Glomerular visceral epithelial cell (primary cell): ENCODE data around the gene FRMD4A.
"Not testable (repeated sequence)": the region's sequence is repeated elsewhere in the genome, so short reads cannot be mapped to it uniquely, and the experiment has no call there.

Experiments
- DNase-seq: peaks from one replicate; pipeline ENCODE4 v3.0.0-alpha.2; 2016; ENCODE audit errors: extremely low spot score

FRMD4A gene

GRCh38 chr10:14106828-14107227 is 223.9 kb downstream of the FRMD4A start:
- DNase-seq: no peak

- DNase-seq: peak; percentile 41
Measured at GRCh38 chr10:14102056-14102455, 228.7 kb downstream of the FRMD4A start.

GRCh38 chr10:14099885-14100284 is 230.8 kb downstream of the FRMD4A start:
- DNase-seq: no peak

GRCh38 chr10:14093730-14094484 is 236.8 kb downstream of the FRMD4A start:
- DNase-seq: peak; percentile 53

- no peak for DNase-seq
Measured at GRCh38 chr10:14092799-14093198, 237.9 kb downstream of the FRMD4A start.

- DNase-seq: no peak
Measured at GRCh38 chr10:14089556-14090292, 241.0 kb downstream of the FRMD4A start.

GRCh38 chr10:14087566-14087965 is 243.2 kb downstream of the FRMD4A start:
- DNase-seq: no peak

- DNase-seq: no peak
Measured at GRCh38 chr10:14086596-14086995, 244.1 kb downstream of the FRMD4A start.

- DNase-seq: peak; percentile 71
Measured at GRCh38 chr10:14084875-14085274, 245.8 kb downstream of the FRMD4A start.

GRCh38 chr10:14080795-14081194 is 249.9 kb downstream of the FRMD4A start:
- no peak for DNase-seq

GRCh38 chr10:14077430-14077829 is 253.3 kb downstream of the FRMD4A start:
- no peak for DNase-seq

GRCh38 chr10:14074062-14074884 is 256.5 kb downstream of the FRMD4A start:
- peak; percentile 100 for DNase-seq

- DNase-seq: no peak
Measured at GRCh38 chr10:14072541-14072940, 258.2 kb downstream of the FRMD4A start.

- DNase-seq: no peak
Measured at GRCh38 chr10:14071956-14072355, 258.8 kb downstream of the FRMD4A start.

GRCh38 chr10:14068601-14069250 is 262.0 kb downstream of the FRMD4A start:
- DNase-seq: no peak

- DNase-seq: not testable (repeated sequence)
Measured at GRCh38 chr10:14067638-14068037, 263.1 kb downstream of the FRMD4A start.

GRCh38 chr10:14066106-14066505 is 264.6 kb downstream of the FRMD4A start:
- DNase-seq: no peak

GRCh38 chr10:14063531-14064285 is 267.0 kb downstream of the FRMD4A start:
- peak; percentile 25 for DNase-seq

- DNase-seq: peak; percentile 65
Measured at GRCh38 chr10:14062528-14063260, 268.0 kb downstream of the FRMD4A start.

- DNase-seq: no peak
Measured at GRCh38 chr10:14060320-14061070, 270.2 kb downstream of the FRMD4A start.
